ENCODE results near the gene RNF215. TPM values are rescaled to one million over a fixed set of nuclear protein-coding genes. Genes with fewer than 3 reads are reported as not detected.

RNF215 gene
- total and polyA plus RNA-seq, 10 of the 15 experiments (the other 5 are each of a cell fraction or from before 2014, with no cell fraction given): 0.31 to 7.6 (median 3.0) TPM; not detected in 1

GRCh38 chr22:30390974-30391691, 3.9 kb upstream of the RNF215 start (continued):
- TF ChIP-seq IKZF2 (IDR thresholded peaks at IDR 0.05) (0 out of 4 replicates have a peak, but pooled peaks have one; percentile 19 to 29), NBN (IDR thresholded peaks at IDR 0.05) (0 out of 2 replicates have a peak, but pooled peaks have one; percentile 38), YBX1 (IDR thresholded peaks at IDR 0.05) (0 out of 2 replicates have a peak, but pooled peaks have one; percentile 65), USF1 (IDR thresholded peaks at IDR 0.05; ENCODE audit: borderline replicate concordance, extremely low read length, insufficient read depth, low read depth, low read length) (peak; percentile 40), CBX5 (IDR thresholded peaks at IDR 0.05; ENCODE audit: low read depth) (no peak), SMC3 (IDR thresholded peaks at IDR 0.05; ENCODE audit: borderline replicate concordance, low read length) (peak; percentile 91), SRF (IDR thresholded peaks at IDR 0.05; ENCODE audit: low read depth in 2 of 2, low read length in 2 of 2) (no peak), KLF5 (IDR thresholded peaks at IDR 0.05; ENCODE audit: partially characterized antibody) (no peak), USF2 (IDR thresholded peaks at IDR 0.05; ENCODE audit: borderline replicate concordance, low read depth, low read length) (peak; percentile 5; the same call in 1 of the 2 replicates), POU2F2 (IDR thresholded peaks at IDR 0.05; ENCODE audit: borderline replicate concordance, low read depth, low read length) (peak; percentile 52; the same call in 1 of the 3 replicates), NFYB (IDR thresholded peaks at IDR 0.05; ENCODE audit: insufficient read depth, low read depth, low read length) (no peak), IKZF1 (conservative IDR thresholded peaks at IDR 0.05) (peak; percentile 43; the same call in 1 of the 2 replicates), MYC (IDR thresholded peaks at IDR 0.05; ENCODE audit: insufficient read depth, insufficient read length, insufficient replicate concordance, low read length, severe bottlenecking) (no peak), BCL11A (IDR thresholded peaks at IDR 0.05; ENCODE audit: low read depth, low read length) (peak; percentile 27; the same call in 1 of the 2 replicates), BHLHE40 (IDR thresholded peaks at IDR 0.05; ENCODE audit: borderline replicate concordance in 1 of 2, low read depth in 2 of 2, low read length in 1 of 2) (peak in 1 of 2 experiments; percentile 20; a peak in 1 of 4 replicates), ATF3 (IDR thresholded peaks at IDR 0.05; ENCODE audit: borderline replicate concordance, extremely low read depth, low read depth, low read length) (peak; percentile 31; the same call in 1 of the 2 replicates), RUNX3 (IDR thresholded peaks at IDR 0.05; ENCODE audit: low read length) (peak; percentile 75), ZNF207 (IDR thresholded peaks at IDR 0.05; ENCODE audit: borderline replicate concordance) (0 out of 2 replicates have a peak, but pooled peaks have one; percentile 35), RB1 (IDR thresholded peaks at IDR 0.05; ENCODE audit: borderline replicate concordance) (peak; percentile 92; the same call in 1 of the 2 replicates), YY1 (IDR thresholded peaks at IDR 0.05; ENCODE audit: low read depth, low read length) (peak; percentile 82), MEF2B (IDR thresholded peaks at IDR 0.05; ENCODE audit: partially characterized antibody, poor library complexity, severe bottlenecking) (peak; percentile 100), SP1 (IDR thresholded peaks at IDR 0.05; ENCODE audit: low read depth, low read length) (peak; percentile 14)
- TF ChIP-seq, protein P1, sequence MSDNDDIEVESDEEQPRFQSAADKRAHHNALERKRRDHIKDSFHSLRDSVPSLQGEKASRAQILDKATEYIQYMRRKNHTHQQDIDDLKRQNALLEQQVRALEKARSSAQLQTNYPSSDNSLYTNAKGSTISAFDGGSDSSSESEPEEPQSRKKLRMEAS (IDR thresholded peaks at IDR 0.05; ENCODE audit: low read depth, low read length): peak; percentile 54; the same call in 1 of the 2 replicates
- TF ChIP-seq, protein P2, sequence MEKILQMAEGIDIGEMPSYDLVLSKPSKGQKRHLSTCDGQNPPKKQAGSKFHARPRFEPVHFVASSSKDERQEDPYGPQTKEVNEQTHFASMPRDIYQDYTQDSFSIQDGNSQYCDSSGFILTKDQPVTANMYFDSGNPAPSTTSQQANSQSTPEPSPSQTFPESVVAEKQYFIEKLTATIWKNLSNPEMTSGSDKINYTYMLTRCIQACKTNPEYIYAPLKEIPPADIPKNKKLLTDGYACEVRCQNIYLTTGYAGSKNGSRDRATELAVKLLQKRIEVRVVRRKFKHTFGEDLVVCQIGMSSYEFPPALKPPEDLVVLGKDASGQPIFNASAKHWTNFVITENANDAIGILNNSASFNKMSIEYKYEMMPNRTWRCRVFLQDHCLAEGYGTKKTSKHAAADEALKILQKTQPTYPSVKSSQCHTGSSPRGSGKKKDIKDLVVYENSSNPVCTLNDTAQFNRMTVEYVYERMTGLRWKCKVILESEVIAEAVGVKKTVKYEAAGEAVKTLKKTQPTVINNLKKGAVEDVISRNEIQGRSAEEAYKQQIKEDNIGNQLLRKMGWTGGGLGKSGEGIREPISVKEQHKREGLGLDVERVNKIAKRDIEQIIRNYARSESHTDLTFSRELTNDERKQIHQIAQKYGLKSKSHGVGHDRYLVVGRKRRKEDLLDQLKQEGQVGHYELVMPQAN (conservative IDR thresholded peaks at IDR 0.05): peak; percentile 27; the same call in 1 of the 2 replicates

Data from GM12878 (cell line).